Fibroblast of villous mesenchyme (primary cell): ENCODE measurements around the gene IDH1. TPM values are rescaled to one million over a fixed set of nuclear protein-coding genes. Genes with fewer than 3 reads are reported as not detected.

Experiments
- DNase-seq: peaks from one replicate; pipeline ENCODE4 v3.0.0-alpha.2; 2010; ENCODE audit warnings: low read depth
- H3K4me3 ChIP-seq: 2 replicates; pipeline ENCODE4 v1.5.1; 2011; ENCODE audit warnings: low read depth, mild to moderate bottlenecking, low read length
- total RNA-seq: library from RNA; depleted of rRNA; stranded (reverse); fragments of >200 nt; gene quantifications from 2 replicates; pipeline ENCODE4 v1.2.3, GENCODE V29; 2012
- TF ChIP-seq, protein P1 (sequence below): IDR thresholded peaks from 2 replicates; pipeline ENCODE4 v1.5.1; 2012; ENCODE audit warnings: low read depth, mild to moderate bottlenecking, low read length; ENCODE audit not compliant: insufficient read depth

Gene IDH1
- total RNA-seq, 1 donor = 215 TPM

DNA sequence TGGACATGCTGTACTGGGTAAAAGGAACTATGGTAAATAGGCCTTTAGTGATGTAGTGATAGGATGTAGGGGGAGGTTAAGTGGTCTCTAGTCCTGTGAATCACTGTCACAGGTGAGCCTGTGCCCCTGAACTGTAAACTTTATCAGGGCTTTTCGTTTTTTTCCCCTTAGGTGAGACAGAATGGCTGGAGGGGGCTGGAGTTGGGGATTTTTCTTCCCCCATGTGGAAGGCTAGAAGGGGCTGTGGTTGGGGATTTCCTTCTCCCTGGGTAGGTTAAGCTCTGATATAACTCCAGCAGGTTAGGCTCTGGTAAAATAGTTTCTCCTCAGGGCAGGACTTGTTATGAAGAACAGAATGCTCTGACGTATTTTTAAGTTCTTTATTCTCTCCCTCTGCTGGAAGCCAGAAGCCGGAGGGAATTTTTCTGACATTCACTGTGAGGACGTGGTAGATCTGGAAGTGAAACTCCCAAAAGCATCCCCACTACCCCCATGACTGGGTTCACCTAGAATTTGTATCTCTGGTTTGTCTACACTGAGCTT is 39.7 kb upstream of the IDH1 start:
- TF ChIP-seq, protein P1, sequence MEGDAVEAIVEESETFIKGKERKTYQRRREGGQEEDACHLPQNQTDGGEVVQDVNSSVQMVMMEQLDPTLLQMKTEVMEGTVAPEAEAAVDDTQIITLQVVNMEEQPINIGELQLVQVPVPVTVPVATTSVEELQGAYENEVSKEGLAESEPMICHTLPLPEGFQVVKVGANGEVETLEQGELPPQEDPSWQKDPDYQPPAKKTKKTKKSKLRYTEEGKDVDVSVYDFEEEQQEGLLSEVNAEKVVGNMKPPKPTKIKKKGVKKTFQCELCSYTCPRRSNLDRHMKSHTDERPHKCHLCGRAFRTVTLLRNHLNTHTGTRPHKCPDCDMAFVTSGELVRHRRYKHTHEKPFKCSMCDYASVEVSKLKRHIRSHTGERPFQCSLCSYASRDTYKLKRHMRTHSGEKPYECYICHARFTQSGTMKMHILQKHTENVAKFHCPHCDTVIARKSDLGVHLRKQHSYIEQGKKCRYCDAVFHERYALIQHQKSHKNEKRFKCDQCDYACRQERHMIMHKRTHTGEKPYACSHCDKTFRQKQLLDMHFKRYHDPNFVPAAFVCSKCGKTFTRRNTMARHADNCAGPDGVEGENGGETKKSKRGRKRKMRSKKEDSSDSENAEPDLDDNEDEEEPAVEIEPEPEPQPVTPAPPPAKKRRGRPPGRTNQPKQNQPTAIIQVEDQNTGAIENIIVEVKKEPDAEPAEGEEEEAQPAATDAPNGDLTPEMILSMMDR = no peak
- H3K4me3 ChIP-seq = no peak overlapping the region
- DNase-seq = no peak

DNA sequence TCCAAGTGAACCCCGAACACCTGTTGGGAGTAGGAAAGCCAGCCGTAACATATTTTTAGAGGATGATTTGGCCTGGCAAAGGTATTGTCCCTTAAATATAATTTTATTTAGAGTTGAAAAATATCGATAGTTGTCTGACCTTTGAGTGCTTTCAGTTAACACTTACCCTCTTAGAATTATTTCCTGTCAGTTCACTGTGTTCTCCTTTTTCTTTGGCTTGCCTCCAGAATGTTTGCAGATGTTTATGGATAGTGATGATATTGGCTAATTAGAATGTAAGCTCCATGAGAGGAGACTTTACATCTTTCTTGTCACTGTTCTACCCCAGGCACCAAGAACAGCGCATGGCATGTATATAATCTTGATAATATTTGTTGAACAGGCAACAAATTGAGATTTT is 31.0 kb upstream of the IDH1 start:
- DNase-seq = no peak
- TF ChIP-seq, protein P1 = no peak
- no peak overlapping the region for H3K4me3 ChIP-seq

DNA sequence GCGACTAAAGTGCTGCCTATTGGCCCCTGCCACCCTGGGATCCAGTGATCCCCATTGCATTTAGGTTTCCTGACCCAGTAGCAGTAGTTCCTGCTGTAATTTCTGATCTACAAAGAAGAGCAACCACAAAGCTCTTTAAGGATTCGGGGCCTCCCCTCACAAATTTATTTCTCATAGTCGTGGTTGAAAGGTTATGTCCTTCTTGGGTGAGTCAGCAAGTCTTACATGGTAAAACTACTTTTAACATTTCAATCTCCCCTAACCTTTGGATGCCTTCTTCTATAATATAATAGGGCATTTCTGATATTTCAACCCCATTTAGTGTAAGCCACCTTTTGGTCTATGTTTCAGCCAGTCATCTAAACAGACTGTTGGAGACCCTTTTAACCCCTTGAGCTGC is 26.1 kb upstream of the IDH1 start:
- TF ChIP-seq, protein P1 = no peak
- H3K4me3 ChIP-seq = no peak overlapping the region
- DNase-seq = peak; percentile 72

DNA sequence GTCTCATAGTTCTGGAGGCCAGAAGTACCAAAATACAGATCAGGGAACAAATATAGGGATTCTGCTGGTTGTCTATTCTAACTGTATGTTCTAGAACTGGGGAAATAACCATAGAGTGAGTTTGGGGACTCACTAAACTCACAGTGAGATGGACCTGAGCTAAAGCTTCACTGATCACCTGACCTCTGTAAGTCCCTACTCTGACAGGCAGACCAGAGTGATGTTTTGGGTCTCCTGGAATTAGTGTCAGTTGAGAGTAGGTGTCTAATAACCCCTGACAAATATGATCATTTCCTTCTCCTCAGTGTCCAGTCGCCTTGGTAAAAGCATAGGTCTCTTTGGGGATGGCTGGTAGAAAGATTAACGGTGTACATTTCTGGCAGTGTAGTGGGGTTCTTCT is 25.4 kb upstream of the IDH1 start:
- TF ChIP-seq, protein P1 = no peak
- DNase-seq = no peak
- no peak overlapping the region for H3K4me3 ChIP-seq

DNA sequence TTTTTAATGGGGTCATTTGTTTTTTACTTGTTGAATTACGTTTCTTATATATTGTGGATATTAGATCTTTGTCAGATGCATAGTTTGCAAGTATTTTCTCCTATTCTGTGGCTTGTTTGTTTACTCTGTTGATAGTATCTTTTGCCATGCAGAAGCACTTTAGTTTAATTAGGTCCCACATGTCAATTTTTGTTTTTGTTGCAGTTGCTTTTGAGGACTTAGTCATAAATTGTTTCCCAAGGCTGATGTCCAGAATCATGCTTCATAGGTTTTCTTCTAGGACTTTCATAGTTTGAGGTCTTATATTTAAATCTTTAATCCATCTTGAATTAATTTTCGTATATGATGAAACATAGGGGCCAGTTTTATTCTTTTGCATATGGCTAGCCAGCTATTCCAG is 24.4 kb upstream of the IDH1 start:
- peak; percentile 28 for DNase-seq
- TF ChIP-seq, protein P1 = no peak
- no peak overlapping the region for H3K4me3 ChIP-seq

DNA sequence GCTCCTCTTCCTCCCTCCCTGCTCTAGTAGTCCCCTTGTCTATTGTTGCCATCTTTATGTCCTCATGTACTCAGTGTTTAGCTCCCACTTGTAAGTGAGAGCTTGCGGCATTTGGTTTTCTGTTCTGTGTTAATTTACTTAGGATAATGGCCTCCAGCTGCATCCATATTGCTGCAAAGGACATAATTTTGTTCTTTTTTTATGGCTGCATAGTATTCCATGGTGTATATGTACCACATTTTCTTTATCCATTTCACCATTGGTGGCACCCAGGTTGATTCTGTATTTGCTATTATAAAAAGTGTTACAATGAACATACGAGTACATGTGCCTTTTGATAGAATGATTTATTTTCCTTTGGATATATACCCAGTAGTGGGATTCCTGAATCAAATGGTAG is 23.7 kb upstream of the IDH1 start:
- no peak for DNase-seq
- TF ChIP-seq, protein P1 = no peak
- H3K4me3 ChIP-seq = no peak overlapping the region

DNA sequence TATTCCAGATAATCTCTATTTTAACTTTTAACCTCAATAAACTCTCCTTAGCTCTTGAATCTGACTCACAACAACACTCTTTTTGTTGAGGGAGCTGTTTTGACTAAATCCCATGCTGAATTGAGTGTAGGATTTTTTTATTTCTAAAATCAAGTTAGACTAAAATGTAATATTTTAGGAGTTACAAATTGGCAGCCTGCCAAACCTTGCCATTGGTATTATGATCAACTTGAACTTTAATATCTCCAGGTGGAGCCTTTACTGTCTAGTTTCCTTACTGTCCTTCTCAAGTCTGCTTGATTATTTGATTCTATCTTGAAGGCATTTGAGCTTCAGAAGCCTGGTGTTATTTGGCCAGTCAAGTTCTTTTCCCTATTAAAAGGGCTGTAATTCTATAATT is 19.9 kb upstream of the IDH1 start:
- H3K4me3 ChIP-seq = no peak overlapping the region
- TF ChIP-seq, protein P1 = no peak
- DNase-seq = no peak
